HEK293T (cell line): ENCODE data around the gene FBN1.

Source experiments
- BHLHE40 ChIP-seq: fragments of 450-650 bp; IDR thresholded peaks from 2 replicates; pipeline ENCODE4 v1.6.1; 2016; ENCODE audit warnings: mild to moderate bottlenecking, moderate library complexity, borderline replicate concordance
- FOXA1 ChIP-seq: fragments of 450-650 bp; IDR thresholded peaks from 2 replicates; pipeline ENCODE4 v1.6.1; 2016; ENCODE audit warnings: mild to moderate bottlenecking
- FOXK2 ChIP-seq: fragments of 450-650 bp; IDR thresholded peaks from 2 replicates; pipeline ENCODE4 v1.6.1; 2016; ENCODE audit warnings: mild to moderate bottlenecking
- LEF1 ChIP-seq: fragments of 450-650 bp; IDR thresholded peaks from 2 replicates; pipeline ENCODE4 v1.6.1; 2017; ENCODE audit warnings: mild to moderate bottlenecking, borderline replicate concordance
- SP1 ChIP-seq: fragments of 450-650 bp; IDR thresholded peaks from 2 replicates; pipeline ENCODE4 v1.6.1; 2017
- TARDBP ChIP-seq: fragments of 450-650 bp; IDR thresholded peaks from 2 replicates; pipeline ENCODE4 v1.6.1; 2016
- ZNF384 ChIP-seq: fragments of 450-650 bp; IDR thresholded peaks from 2 replicates; pipeline ENCODE4 v1.6.1; 2016

DNA sequence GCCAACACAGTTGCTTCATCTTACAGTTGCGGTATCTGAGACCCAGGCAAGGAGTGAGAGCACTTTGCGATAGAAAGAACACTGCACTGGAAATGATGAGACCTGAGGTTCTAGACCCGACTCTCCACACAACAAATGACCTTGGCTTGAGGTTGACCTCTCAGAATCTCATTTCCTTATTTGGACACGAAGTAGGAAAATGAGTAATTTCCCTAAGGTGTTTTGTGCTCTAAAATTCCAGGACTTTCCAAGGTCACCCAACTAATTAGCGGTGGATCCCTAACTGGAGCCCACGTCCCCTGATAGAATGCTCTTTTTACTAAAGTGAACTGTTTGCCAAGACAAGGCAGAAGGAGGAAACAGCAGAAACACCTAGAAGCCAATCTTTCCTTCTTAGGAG lies 26.7 kb upstream of the FBN1 start:
- TF ChIP-seq BHLHE40, result no peak
- no peak for TF ChIP-seq ZNF384
- TF ChIP-seq FOXA1, result no peak
- no peak for TF ChIP-seq LEF1
- TF ChIP-seq FOXK2, result no peak
- no peak for TF ChIP-seq SP1
- no peak for TF ChIP-seq TARDBP
